Left ventricle myocardium inferior (tissue), 1 donor: ENCODE results near the gene MCFD2. TPM values are rescaled to one million over a fixed set of nuclear protein-coding genes. Genes with fewer than 3 reads are reported as not detected.
"Not testable (repeated sequence)": the region's sequence is repeated elsewhere in the genome, so short reads cannot be mapped to it uniquely, and the experiment has no call there.

ENCODE experiments used
- DNase-seq: peaks from one replicate; pipeline ENCODE4 v3.0.0-alpha.2; 2020
- H3K27ac ChIP-seq: fragments of 200-600 bp; replicated peaks from 2 replicates; pipeline ENCODE4 v1.8.0; 2021
- H3K27me3 ChIP-seq: fragments of 200-600 bp; 2 replicates; pipeline ENCODE4 v1.8.0; 2021; ENCODE audit warnings: low read depth
- H3K36me3 ChIP-seq: fragments of 200-600 bp; 2 replicates; pipeline ENCODE4 v1.8.0; 2021
- H3K4me1 ChIP-seq: fragments of 200-600 bp; 2 replicates; pipeline ENCODE4 v1.8.0; 2021
- H3K4me3 ChIP-seq: fragments of 200-600 bp; 2 replicates; pipeline ENCODE4 v1.8.0; 2021; ENCODE audit warnings: mild to moderate bottlenecking, moderate library complexity
- H3K9me3 ChIP-seq: fragments of 200-600 bp; replicated peaks from 2 replicates; pipeline ENCODE4 v1.8.0; 2021
- CTCF ChIP-seq: fragments of 200-600 bp; IDR thresholded peaks from 2 replicates; pipeline ENCODE4 v1.8.0; 2021; ENCODE audit warnings: antibody characterized with exemption, mild to moderate bottlenecking, borderline replicate concordance
- intact Hi-C: fragments of 100-400 bp; cut with micrococcal nuclease; formaldehyde crosslinking; loops from one replicate; pipeline ENCODE4 v1.11.0; 2022
- total RNA-seq: library from RNA; stranded (reverse); fragmentation: NEBNext Ultra II Directional; extraction: Animal tissue kit (Norgen Biotek cat#: 25700); gene quantifications from one replicate; pipeline ENCODE4 v1.2.1, GENCODE V29; 2021
- donor health status: DM: no; HTN: yes; CAD: no; lungs with severe emphysema.

Gene MCFD2
- total RNA-seq, 1 donor from 2014 or later: 61.2 TPM

DNA sequence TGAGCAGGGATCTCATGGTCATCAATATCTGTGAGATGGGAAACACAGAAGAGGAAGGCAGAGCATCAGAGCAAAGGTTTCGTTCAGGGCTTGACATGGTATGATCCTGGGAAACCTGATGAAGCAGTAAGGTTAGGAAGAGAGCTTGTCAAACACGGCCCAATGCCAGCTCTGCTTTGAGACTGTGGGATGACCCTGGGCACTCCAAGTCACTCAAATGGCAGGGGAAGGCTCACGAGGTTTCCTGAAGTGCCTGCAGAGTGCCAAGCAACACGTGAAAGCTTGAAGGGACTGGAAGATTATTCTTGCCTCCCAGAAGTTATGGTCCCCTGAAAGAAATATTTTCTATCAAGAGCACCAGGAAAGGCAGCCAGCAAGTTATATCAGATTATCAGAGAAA lies 6.5 kb downstream of the MCFD2 start:
- H3K4me1 ChIP-seq: peaks cover 34% of the 10 kb centered on the region
- no peak for DNase-seq
- H3K27ac ChIP-seq: peak overlapping the region; percentile 49
- no peaks in the 10 kb centered on the region for H3K27me3 ChIP-seq
- intact Hi-C loops: no loop called here
- H3K4me3 ChIP-seq: no peak overlapping the region
- peaks cover 78% of the 10 kb centered on the region for H3K36me3 ChIP-seq
- TF ChIP-seq CTCF: no peak
- H3K9me3 ChIP-seq: no peaks in the 10 kb centered on the region

GRCh38 chr2:46904908-46905678 lies 10.5 kb downstream of the MCFD2 start:
- Histone ChIP-seq H3K36me3 (peaks cover 70% of the 10 kb centered on the region), H3K4me1 (peaks cover 12% of the 10 kb centered on the region)
- H3K4me3 ChIP-seq, DNase-seq, H3K27ac ChIP-seq, H3K9me3 ChIP-seq, intact Hi-C loops, H3K27me3 ChIP-seq: not testable (repeated sequence)

DNA sequence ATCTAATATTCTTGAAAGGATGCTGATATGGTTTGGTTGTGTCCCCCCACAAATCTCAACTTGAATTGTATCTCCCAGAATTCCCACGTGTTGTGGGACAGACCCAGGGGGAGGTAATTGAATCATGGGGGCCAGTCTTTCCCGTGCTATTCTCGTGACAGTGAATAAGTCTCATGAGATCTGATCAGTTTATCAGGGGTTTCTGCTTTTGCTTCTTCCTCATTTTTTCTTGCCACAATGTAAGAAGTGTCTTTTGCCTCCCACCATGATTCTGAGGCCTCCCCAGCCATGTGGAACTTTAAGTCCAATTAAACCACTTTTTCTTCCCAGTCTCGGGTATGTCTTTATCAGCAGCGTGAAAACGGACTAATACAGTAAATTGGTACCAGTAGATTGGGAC lies 12.6 kb downstream of the MCFD2 start:
- H3K4me3 ChIP-seq, H3K27me3 ChIP-seq, DNase-seq, H3K4me1 ChIP-seq, H3K9me3 ChIP-seq, intact Hi-C loops, H3K27ac ChIP-seq: not testable (repeated sequence)
- H3K36me3 ChIP-seq: peaks cover 49% of the 10 kb centered on the region

DNA sequence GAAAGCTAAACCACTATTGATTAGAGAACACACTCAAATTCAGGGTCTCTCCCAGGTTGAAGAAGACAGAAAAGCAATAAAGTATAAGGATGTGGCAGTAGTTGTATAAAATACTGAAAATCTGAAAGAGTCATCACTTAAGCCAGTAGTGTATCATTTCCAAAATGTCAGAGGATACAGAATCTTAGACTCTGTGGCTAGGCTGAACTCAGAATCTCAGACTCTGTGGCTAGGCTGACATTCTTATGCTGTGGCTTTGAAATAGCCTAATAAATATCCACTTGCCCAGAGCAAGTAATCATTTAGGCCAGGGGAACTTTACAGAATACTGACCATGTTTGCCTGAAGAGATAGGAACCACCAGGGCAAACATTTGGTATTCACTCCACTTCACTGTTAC lies 13.1 kb downstream of the MCFD2 start:
- no peak for TF ChIP-seq CTCF
- Histone ChIP-seq H3K27me3 (no peaks in the 10 kb centered on the region), H3K9me3 (no peaks in the 10 kb centered on the region), H3K27ac (no peak overlapping the region), H3K4me1 (no peaks in the 10 kb centered on the region), H3K36me3 (peaks cover 44% of the 10 kb centered on the region), H3K4me3 (no peak overlapping the region)
- intact Hi-C loops: no loop called here
- no peak for DNase-seq

DNA sequence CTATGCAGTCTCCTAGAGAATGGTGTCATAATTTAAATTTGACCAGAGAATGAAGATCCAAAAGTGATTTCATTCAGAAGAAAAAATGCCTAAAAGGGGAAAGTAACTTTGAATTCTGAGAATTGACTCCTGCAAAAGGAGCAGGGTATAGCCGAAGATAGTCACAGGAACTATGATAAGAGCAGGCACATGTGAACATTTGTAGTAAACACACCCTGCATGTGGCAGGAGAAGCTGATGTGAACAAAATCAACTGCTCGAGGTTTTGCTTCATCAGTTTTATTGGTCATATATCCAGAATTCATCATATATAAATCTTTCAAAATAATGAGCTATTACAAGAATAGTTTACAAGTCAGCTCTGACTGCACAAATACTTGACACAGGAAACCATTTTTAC lies 14.0 kb downstream of the MCFD2 start:
- H3K27me3 ChIP-seq: no peaks in the 10 kb centered on the region
- intact Hi-C loops: no loop called here
- no peak overlapping the region for H3K4me3 ChIP-seq
- no peak for TF ChIP-seq CTCF
- no peak for DNase-seq
- H3K27ac ChIP-seq: no peak overlapping the region
- H3K4me1 ChIP-seq: no peaks in the 10 kb centered on the region
- no peaks in the 10 kb centered on the region for H3K9me3 ChIP-seq
- H3K36me3 ChIP-seq: peaks cover 35% of the 10 kb centered on the region

DNA sequence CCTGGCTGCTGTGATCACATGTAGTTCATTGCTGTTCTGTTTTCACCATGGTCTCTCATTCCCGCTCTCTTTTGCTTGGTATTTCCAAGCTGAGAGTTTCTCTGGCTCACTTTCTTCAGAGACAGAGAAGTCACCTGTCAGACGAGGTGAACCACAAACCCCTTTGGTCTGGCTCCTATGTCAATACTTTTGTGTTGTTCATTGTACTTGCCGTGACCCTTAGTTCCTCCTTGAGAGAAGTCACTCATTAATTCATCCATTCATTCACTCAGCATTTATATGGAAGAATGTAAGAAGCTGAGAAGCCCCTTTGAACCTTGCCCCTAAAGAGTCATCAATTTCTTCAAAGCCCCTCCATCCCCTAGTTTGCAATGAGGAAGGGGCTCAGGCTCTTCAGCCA lies 15.2 kb downstream of the MCFD2 start:
- no peaks in the 10 kb centered on the region for H3K27me3 ChIP-seq
- intact Hi-C loops: no loop called here
- no peak for DNase-seq
- no peaks in the 10 kb centered on the region for H3K4me1 ChIP-seq
- H3K36me3 ChIP-seq: peaks cover 23% of the 10 kb centered on the region
- TF ChIP-seq CTCF: no peak
- no peak overlapping the region for H3K4me3 ChIP-seq
- no peaks in the 10 kb centered on the region for H3K9me3 ChIP-seq
- no peak overlapping the region for H3K27ac ChIP-seq
